Mucosa of descending colon (tissue), 3 donors: ENCODE data around the gene TRIM68. TPM values are rescaled to one million over a fixed set of nuclear protein-coding genes. Genes with fewer than 3 reads are reported as not detected.

ENCODE experiments used
- ATAC-seq: fragments of 200-7000 bp; cut with Tn5 transposase; one replicate; pipeline ENCODE4 v1.9.1; 2020; ENCODE audit warnings: mild to moderate bottlenecking, moderate library complexity
- DNase-seq, 3 donors: peaks; one replicate each; pipeline ENCODE4 v3.0.0-alpha.2; 2020
- H3K36me3 ChIP-seq: fragments of 200-600 bp; one replicate; pipeline ENCODE4 v1.8.0; 2021; ENCODE audit warnings: low read depth, mild to moderate bottlenecking
- H3K4me1 ChIP-seq: fragments of 200-600 bp; one replicate; pipeline ENCODE4 v1.8.0; 2021; ENCODE audit warnings: low read depth, mild to moderate bottlenecking
- H3K4me3 ChIP-seq: fragments of 200-600 bp; one replicate; pipeline ENCODE4 v1.8.0; 2021; ENCODE audit warnings: mild to moderate bottlenecking
- H3K9me3 ChIP-seq: fragments of 200-600 bp; one replicate; pipeline ENCODE4 v1.8.0; 2021; ENCODE audit warnings: mild to moderate bottlenecking
- CTCF ChIP-seq: fragments of 200-600 bp; IDR thresholded peaks from one replicate; pipeline ENCODE4 v1.8.0; 2022; ENCODE audit warnings: antibody characterized with exemption, mild to moderate bottlenecking
- intact Hi-C, 2 donors: fragments of 100-400 bp; cut with DNase I in 1 of 2; cut with micrococcal nuclease in 1 of 2; formaldehyde crosslinking; loops; one replicate each; pipeline versions ENCODE4 v1.11.0 to v1.11.1; 2022; cut with DNase I, micrococcal nuclease
- total RNA-seq, 3 donors: library from RNA; stranded (reverse); fragmentation: NEBNext Ultra II Directional in 2 of 3; extraction: Animal tissue kit (Norgen Biotek cat#: 25700) in 2 of 3; gene quantifications; one replicate each; pipeline versions ENCODE4 v1.2.1 to v1.2.4, GENCODE V29; 2021 to 2023
- donor health status: DM: no; HTN: no; CAD: no; lungs with moderate emphysema.
- donor health status: DM: no; HTN: no; CAD: no.
- donor health status: DM: no; HTN: yes; CAD: no.

TRIM68 gene
- total RNA-seq, 3 donors from 2014 or later = 17.6 to 21.7 (median 19.4) TPM

- ATAC-seq (no peak), DNase-seq (no peak)
- no peak within 1 kb of the TSS for H3K4me3 ChIP-seq
- no peaks in the 10 kb centered on the region for H3K36me3 ChIP-seq
- no peaks in the 10 kb centered on the region for H3K9me3 ChIP-seq
- no peaks in the 10 kb centered on the region for H3K4me1 ChIP-seq
- TF ChIP-seq CTCF = no peak
- intact Hi-C loops = no loop called here
These were observed 35.7 kb upstream of the TRIM68 start, which contains the start of gene OR51E1 for GRCh38 chr11:4643682-4644081. TSS of gene OR51E1 (plus strand) at chr11:4643982. CDS start at chr11:4652527, 8,545 bp downstream.

DNA sequence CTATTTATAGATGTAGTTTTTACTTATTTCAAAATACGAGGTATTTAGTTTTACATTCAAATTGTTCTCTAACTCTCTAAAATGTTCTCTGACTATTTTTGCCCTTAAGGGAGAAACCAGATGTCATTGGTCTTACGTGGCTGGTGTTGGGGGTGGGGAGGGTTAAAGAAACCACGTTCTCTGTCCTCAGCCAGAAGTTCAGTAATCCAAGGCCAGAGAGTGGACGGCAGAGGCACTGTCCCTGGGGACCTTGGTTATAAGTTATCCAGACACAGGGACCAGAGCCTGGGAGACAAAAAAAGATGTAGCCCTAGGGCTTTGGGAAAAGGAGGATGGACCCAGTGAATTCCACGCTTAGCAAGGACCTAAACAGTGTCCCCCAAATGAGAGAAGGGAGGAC is 35.0 kb upstream of the TRIM68 start:
- intact Hi-C loops = no loop called here
- H3K9me3 ChIP-seq = no peaks in the 10 kb centered on the region
- H3K4me1 ChIP-seq = no peaks in the 10 kb centered on the region
- TF ChIP-seq CTCF = no peak
- H3K36me3 ChIP-seq = no peaks in the 10 kb centered on the region
- DNase-seq (no peak), ATAC-seq (no peak)
- no peak overlapping the region for H3K4me3 ChIP-seq

GRCh38 chr11:4642043-4642442 is 34.0 kb upstream of the TRIM68 start:
- H3K4me3 ChIP-seq = no peak overlapping the region
- ATAC-seq = no peak
- H3K36me3 ChIP-seq = no peaks in the 10 kb centered on the region
- H3K9me3 ChIP-seq = no peaks in the 10 kb centered on the region
- no peak for DNase-seq
- no peaks in the 10 kb centered on the region for H3K4me1 ChIP-seq
- no peak for TF ChIP-seq CTCF
- intact Hi-C loops = no loop called here

DNA sequence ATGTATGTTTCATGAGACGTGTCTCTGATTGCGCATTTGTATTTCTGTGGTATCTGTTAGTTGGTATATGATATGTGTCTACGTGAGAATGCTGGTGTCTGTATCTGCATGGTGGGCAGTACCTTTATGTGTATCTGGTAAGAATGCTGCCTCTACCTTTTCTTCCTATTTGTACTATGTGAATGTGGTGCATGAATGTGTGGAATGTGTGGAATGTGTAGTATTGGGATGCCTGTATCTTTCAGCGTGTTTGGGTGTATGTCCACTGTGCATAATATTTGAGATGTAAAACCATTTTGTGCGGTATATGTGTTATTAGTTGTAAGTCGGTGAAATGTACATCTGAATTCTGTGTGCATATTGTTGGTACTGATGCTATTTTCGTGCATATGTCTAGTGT is 33.5 kb upstream of the TRIM68 start:
- H3K4me1 ChIP-seq = no peaks in the 10 kb centered on the region
- no peaks in the 10 kb centered on the region for H3K9me3 ChIP-seq
- TF ChIP-seq CTCF = no peak
- H3K36me3 ChIP-seq = no peaks in the 10 kb centered on the region
- DNase-seq = no peak
- no peak for ATAC-seq
- intact Hi-C loops = no loop called here
- no peak overlapping the region for H3K4me3 ChIP-seq

- intact Hi-C loops = loop anchor here (5.0 to 10.0 kb wide), 3 partner anchors 187 to 365 kb away; partner anchors contain the start of gene OR51L1 (in 1 of the 2)
- Histone ChIP-seq H3K4me3 (no peak overlapping the region), H3K9me3 (no peaks in the 10 kb centered on the region), H3K4me1 (no peaks in the 10 kb centered on the region), H3K36me3 (no peaks in the 10 kb centered on the region)
- DNase-seq = no peak
- no peak for TF ChIP-seq CTCF
- no peak for ATAC-seq
These were observed 31.9 kb upstream of the TRIM68 start for GRCh38 chr11:4639931-4640330.

DNA sequence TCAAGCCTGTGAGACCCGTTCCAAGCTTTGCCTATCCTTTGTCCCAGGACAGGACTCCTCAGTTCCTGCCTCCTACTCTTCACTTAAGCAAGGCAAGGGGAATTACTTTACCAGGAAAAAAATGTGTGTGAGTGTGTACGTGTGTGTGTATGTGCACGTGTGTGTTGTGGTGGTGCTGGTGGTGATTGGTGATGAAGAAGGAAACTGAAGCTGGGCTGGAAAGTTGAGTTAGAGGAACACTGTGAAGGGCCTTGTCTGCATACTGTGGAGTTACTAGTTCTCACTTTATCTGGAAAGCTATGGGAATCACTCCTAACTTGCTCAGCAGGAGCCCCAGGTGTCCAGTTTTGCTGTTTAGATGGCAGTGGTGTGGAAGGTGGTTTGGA is 29.6 kb upstream of the TRIM68 start:
- Histone ChIP-seq H3K4me1 (no peaks in the 10 kb centered on the region), H3K9me3 (no peaks in the 10 kb centered on the region), H3K4me3 (no peak overlapping the region), H3K36me3 (no peaks in the 10 kb centered on the region)
- DNase-seq (no peak), ATAC-seq (no peak)
- no peak for TF ChIP-seq CTCF
- intact Hi-C loops = loop anchor here (5.0 to 10.0 kb wide), 3 partner anchors 190 to 367 kb away; partner anchors contain the start of gene OR51L1 (in 1 of the 2)
